ENCODE data around the gene SEMA5A. TPM values are rescaled to one million over a fixed set of nuclear protein-coding genes. Genes with fewer than 3 reads are reported as not detected.

SEMA5A gene
- total and polyA plus RNA-seq, 2 of the 8 experiments (the other 6 are each of a cell fraction or from before 2014, with no cell fraction given), result 5.3 to 8.9 TPM

DNA sequence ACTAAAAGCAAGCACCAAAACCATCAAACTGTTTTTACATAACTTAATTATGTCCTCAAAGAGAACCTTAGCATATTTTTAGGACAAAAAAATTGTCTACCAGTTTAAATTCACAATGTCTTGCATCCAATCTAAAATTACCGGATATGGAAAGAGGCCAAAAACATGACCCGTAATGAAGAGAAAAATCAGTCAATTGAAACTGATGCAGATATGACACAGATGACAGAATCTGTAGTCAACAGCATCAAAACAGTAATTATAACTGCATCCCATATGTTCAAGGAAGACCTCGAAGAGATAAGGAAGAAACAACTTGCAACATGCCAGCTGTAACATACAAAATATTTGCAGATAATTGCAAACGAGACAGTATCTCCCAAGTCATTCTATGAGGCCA lies 473.2 kb downstream of the SEMA5A start:
- Histone ChIP-seq H3K56ac (replicated peaks; ENCODE audit: insufficient read length, low read depth, low read length) (no peak overlapping the region), H3K4me1 (replicated peaks in 1 of 4; ENCODE audit: control insufficient read depth in 3 of 4, insufficient read depth in 4 of 4, low read length in 3 of 4) (no peaks in the 10 kb centered on the region), H3K9ac (replicated peaks in 1 of 4; ENCODE audit: extremely low read depth in 1 of 4, low read depth in 3 of 4, low read length in 3 of 4) (no peak overlapping the region), H3K9me3 (ENCODE audit: insufficient read depth in 2 of 2, low read depth in 1 of 2, low read length in 1 of 2) (no peaks in the 10 kb centered on the region), H2BK12ac (ENCODE audit: low read depth, low read length) (no peak overlapping the region), H3K79me1 (ENCODE audit: low read depth, low read length) (no peaks in the 10 kb centered on the region), H2BK5ac (ENCODE audit: low read depth, low read length) (no peak overlapping the region), H3K4ac (replicated peaks; ENCODE audit: insufficient read length, low read depth, low read length) (no peak overlapping the region), H3K4me2 (ENCODE audit: insufficient read depth in 1 of 2, low read depth in 2 of 2, low read length in 2 of 2) (no peak overlapping the region), H3K23ac (ENCODE audit: insufficient read length) (no peak overlapping the region), H2AFZ (ENCODE audit: low read length) (no peak overlapping the region), H2BK15ac (ENCODE audit: low read length) (no peak overlapping the region), H3K23me2 (ENCODE audit: low read depth, low read length) (no peaks in the 10 kb centered on the region), H4K20me1 (replicated peaks in 1 of 2; ENCODE audit: control insufficient read depth in 1 of 2, insufficient read depth in 2 of 2, low read length in 2 of 2) (no peaks in the 10 kb centered on the region), H3K4me3 (ENCODE audit: extremely low read depth in 1 of 4, insufficient read depth in 2 of 4, low read depth in 3 of 4, low read length in 4 of 4) (no peak overlapping the region), H4K8ac (ENCODE audit: extremely low read depth, insufficient read depth, low read length) (no peak overlapping the region), H2BK120ac (replicated peaks; ENCODE audit: low read depth, low read length) (no peak overlapping the region), H2AK5ac (ENCODE audit: low read depth, low read length) (no peak overlapping the region), H3K27me3 (replicated peaks in 1 of 4; ENCODE audit: control insufficient read depth in 3 of 4, extremely low read depth in 1 of 4, insufficient read depth in 3 of 4, low read length in 3 of 4) (no peaks in the 10 kb centered on the region), H4K5ac (ENCODE audit: insufficient read length, low read depth, low read length) (no peak overlapping the region), H3K27ac (ENCODE audit: low read depth, low read length) (no peak overlapping the region), H2BK20ac (ENCODE audit: low read length) (no peak overlapping the region), H3K18ac (ENCODE audit: extremely low read depth, low read length) (no peak overlapping the region), H3K79me2 (ENCODE audit: control insufficient read depth in 1 of 2, insufficient read depth in 2 of 2, low read length in 2 of 2) (no peaks in the 10 kb centered on the region), H4K91ac (replicated peaks; ENCODE audit: insufficient read length, low read length) (no peak overlapping the region), H3K14ac (ENCODE audit: insufficient read length) (no peak overlapping the region), H3K36me3 (ENCODE audit: control insufficient read depth in 2 of 4, insufficient read depth in 4 of 4, low read length in 3 of 4) (no peaks in the 10 kb centered on the region)
- POLR2A ChIA-PET (ENCODE audit: partially characterized antibody), result no interaction called here
- CTCF ChIA-PET (ENCODE audit: partially characterized antibody), result no interaction called here
- WGBS, 2 experiments (ENCODE audit: extremely low coverage in 1 of 2, insufficient coverage in 1 of 2, insufficient read length in 1 of 2, insufficient replicate concordance in 2 of 2, low coverage in 1 of 2, low lambda C conversion rate in 2 of 2, missing lambda C conversion rate in 1 of 2), result 72% methylated on average over 4 of the region's 4 CpGs; no CpG with 5 or more reads in 1 of the 2 experiments
- FAIRE-seq (no peak), DNase-seq (ENCODE audit: low read depth in 1 of 2, low spot score in 2 of 2) (no peak)
- TF ChIP-seq EGR1 (IDR thresholded peaks at IDR 0.05; ENCODE audit: borderline replicate concordance, low read depth, low read length), result no peak
- TF ChIP-seq KDM5A (IDR thresholded peaks at IDR 0.05; ENCODE audit: low read length), result no peak
- no peak for TF ChIP-seq HDAC6 (IDR thresholded peaks at IDR 0.05; ENCODE audit: low read depth, low read length)

Measured in H1 (cell line).